ENCODE measurements around the gene ARID3A. TPM values are rescaled to one million over a fixed set of nuclear protein-coding genes. Genes with fewer than 3 reads are reported as not detected.

The ARID3A gene
- polyA plus RNA-seq, 3 donors: 3.6 to 8.2 (median 8.0) TPM

DNA sequence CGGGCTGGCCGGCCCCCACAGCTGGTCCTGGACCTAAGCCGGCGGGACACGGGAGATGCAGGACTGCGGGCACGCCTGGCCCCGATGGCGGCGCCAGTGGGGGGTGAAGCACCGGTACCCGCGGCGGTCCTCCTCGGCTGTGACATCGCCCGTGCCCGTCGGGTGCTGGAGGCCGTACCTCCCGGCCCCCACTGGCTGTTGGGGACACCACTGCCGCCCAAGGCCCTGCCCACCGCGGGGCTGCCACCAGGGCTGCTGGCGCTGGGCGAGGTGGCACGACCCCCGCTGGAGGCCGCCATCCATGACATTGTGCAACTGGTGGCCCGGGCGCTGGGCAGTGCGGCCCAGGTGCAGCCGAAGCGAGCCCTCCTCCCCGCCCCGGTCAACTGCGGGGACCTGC, 77.4 kb downstream of the ARID3A start:
- WGBS, 3 donors: 84 to 87% (median 86%) methylated on average over 35 to 37 of the region's 37 CpGs
- H3K27ac ChIP-seq (ENCODE audit: low read depth, low read length): no peak overlapping the region

DNA sequence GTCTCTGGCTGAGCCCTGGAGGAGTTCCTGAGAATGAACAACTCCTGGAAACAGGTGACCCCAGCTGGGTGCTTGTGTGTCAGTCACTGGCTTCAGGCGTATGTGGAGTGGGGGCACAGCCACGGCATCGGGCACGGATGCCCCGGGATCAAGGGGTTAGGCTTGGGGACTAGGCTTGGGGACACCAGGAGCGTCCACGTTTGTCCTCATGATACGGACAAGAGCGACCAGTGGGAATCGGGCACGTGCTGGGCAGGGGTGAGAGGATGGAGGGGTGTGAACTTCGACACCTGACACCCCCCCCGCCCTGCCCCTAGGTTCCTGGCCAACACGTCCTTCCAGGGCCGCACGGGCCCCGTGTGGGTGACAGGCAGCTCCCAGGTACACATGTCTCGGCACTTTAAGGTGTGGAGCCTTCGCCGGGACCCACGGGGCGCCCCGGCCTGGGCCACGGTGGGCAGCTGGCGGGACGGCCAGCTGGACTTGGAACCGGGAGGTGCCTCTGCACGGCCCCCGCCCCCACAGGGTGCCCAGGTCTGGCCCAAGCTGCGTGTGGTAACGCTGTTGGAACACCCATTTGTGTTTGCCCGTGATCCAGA, 78.5 kb downstream of the ARID3A start:
- H3K27ac ChIP-seq (ENCODE audit: low read depth, low read length): no peak overlapping the region
- WGBS, 3 donors: 59 to 76% (median 74%) methylated on average over 22 to 32 of the region's 32 CpGs

DNA sequence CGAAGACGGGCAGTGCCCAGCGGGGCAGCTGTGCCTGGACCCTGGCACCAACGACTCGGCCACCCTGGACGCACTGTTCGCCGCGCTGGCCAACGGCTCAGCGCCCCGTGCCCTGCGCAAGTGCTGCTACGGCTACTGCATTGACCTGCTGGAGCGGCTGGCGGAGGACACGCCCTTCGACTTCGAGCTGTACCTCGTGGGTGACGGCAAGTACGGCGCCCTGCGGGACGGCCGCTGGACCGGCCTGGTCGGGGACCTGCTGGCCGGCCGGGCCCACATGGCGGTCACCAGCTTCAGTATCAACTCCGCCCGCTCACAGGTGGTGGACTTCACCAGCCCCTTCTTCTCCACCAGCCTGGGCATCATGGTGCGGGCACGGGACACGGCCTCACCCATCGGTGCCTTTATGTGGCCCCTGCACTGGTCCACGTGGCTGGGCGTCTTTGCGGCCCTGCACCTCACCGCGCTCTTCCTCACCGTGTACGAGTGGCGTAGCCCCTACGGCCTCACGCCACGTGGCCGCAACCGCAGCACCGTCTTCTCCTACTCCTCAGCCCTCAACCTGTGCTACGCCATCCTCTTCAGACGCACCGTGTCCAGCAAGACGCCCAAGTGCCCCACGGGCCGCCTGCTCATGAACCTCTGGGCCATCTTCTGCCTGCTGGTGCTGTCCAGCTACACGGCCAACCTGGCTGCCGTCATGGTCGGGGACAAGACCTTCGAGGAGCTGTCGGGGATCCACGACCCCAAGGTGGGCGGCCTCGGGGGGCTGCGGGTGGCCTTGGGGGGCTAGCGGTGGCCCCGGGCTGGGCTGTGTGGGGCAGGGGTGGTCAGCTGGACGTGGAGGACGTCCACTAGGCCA, 79.2 kb downstream of the ARID3A start:
- no peak overlapping the region for H3K27ac ChIP-seq (ENCODE audit: low read depth, low read length)
- WGBS, 3 donors: 87 to 89% (median 89%) methylated on average over 69 to 70 of the region's 70 CpGs

DNA sequence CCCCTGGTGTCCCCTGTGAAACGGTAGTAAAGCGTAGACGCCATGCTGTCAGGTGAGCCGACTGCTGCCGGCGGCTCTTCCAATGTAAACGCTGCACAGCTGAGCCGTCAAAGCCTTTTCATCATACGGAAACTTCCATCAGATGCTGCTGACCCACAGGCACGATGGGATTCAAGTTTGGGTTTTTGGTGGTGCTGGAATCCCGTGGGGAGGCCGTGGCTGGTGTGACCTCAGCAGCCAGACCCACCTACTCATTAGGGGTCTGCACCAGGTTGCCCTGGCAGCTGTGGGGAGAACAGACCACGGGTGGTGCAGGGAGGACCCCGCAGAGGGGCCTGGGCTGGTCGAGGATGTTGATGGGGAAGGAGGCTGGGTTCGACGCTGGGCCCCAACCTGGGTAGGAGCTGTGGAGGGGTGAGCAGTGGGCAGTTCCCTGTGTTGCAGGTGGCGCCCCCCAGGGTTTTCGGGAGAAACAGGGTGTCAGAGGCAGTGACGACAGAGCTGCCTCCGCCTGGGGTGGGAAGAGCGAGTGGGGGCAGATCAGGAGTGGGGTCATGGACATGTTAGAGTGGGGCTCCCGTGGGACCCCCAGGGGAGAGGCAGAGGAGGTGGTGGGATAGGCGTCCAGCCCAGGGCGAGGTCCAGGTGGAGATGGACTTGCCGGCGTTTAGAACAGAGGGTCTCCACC, 81.0 kb downstream of the ARID3A start:
- whole genome bisulfite sequencing, 3 donors: 66 to 84% (median 79%) methylated on average over 26 to 27 of the region's 27 CpGs
- no peak overlapping the region for H3K27ac ChIP-seq (ENCODE audit: low read depth, low read length)

DNA sequence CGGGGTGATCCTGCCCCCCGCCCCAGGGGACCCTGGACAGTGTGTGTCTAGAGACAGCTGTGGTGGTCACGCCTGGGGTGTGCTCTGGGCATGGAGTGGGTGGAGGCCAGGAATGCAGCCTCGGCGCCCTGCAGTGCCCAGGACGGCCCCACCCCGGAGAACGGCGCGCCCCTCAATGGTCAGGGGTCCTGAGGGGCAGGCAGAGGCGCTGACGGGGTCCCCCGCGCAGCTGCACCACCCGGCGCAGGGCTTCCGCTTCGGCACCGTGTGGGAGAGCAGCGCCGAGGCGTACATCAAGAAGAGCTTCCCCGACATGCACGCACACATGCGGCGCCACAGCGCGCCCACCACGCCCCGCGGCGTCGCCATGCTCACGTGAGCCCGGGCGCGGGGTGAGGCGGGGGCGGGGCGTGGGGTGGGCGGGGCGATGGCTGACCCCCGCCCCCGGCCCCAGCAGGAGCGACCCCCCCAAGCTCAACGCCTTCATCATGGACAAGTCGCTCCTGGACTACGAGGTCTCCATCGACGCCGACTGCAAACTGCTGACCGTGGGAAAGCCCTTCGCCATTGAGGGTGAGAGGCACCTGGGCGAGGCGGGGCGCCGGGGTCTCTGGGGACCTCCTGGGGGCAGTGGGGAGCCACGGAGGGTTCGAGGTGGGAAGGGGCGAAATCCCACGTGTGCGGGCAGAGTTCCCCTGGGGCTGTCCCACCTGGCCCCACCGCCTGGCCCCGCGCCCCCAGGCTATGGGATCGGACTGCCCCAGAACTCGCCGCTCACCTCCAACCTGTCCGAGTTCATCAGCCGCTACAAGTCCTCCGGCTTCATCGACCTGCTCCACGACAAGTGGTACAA, 81.8 kb downstream of the ARID3A start:
- H3K27ac ChIP-seq (ENCODE audit: low read depth, low read length): no peak overlapping the region
- WGBS, 3 donors: 92 to 94% (median 93%) methylated on average over 56 to 73 of the region's 73 CpGs

DNA sequence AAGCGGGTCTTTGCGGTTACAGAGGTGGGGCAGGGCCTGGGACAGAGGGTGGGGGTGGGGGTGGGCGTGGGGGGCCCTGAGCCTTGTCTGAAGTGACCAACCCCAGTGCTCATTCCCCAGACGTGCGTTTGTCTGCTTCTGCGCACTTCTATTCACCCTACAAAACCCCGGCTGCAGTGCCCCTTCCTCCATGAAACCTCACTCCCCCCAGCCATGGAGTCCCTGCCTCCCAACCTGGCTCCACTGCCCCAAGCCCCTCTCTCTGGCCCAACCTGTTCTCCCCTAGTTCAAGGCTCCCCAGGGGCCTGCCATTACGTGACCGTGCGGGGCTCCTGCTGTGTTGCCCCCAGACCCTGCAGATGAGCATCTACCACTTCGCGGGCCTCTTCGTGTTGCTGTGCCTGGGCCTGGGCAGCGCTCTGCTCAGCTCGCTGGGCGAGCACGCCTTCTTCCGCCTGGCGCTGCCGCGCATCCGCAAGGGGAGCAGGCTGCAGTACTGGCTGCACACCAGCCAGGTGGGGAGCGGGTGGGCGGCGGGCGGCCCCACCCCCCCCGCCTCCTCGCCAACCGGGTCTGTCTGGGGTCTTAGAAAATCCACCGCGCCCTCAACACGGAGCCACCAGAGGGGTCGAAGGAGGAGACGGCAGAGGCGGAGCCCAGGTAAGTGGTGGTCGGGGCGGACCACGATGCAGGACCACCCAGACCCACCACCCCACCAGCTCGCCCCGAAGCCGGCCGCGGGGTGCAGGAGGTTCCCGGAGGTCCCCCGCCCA, 82.6 kb downstream of the ARID3A start:
- WGBS, 3 donors: 90 to 95% (median 91%) methylated on average over 38 to 45 of the region's 45 CpGs
- no peak overlapping the region for H3K27ac ChIP-seq (ENCODE audit: low read depth, low read length)

DNA sequence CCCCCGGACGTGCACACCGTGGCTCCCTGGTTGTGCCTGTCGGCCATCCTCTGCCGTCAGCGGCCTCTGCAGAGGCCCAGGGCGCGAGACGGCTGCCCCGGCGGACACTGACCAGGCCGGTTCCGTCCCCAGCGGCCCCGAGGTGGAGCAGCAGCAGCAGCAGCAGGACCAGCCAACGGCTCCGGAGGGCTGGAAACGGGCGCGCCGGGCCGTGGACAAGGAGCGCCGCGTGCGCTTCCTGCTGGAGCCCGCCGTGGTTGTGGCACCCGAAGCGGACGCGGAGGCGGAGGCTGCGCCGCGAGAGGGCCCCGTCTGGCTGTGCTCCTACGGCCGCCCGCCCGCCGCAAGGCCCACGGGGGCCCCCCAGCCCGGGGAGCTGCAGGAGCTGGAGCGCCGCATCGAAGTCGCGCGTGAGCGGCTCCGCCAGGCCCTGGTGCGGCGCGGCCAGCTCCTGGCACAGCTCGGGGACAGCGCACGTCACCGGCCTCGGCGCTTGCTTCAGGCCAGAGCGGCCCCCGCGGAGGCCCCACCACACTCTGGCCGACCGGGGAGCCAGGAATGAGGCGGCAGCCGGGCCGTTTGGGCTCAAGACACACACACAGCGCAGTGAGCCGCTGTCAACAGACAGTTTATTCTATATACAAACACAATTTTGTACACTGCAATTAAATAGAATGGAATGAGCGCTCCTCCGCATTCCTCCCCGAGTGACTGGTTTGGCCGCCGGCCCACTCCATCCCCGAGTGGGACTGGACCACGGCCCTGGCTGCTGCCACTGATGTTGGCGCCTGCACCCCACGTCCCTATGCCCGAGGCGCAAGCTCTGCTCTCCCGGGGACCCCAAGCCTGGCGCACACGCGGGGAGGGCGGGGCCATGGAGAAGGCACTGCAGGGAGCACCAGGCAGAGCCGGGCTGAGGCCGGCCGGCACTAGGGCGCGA, 83.5 kb downstream of the ARID3A start:
- 62 to 86% (median 69%) methylated on average over 78 to 92 of the region's 92 CpGs for WGBS, 3 donors
- H3K27ac ChIP-seq (ENCODE audit: low read depth, low read length): no peak overlapping the region

DNA sequence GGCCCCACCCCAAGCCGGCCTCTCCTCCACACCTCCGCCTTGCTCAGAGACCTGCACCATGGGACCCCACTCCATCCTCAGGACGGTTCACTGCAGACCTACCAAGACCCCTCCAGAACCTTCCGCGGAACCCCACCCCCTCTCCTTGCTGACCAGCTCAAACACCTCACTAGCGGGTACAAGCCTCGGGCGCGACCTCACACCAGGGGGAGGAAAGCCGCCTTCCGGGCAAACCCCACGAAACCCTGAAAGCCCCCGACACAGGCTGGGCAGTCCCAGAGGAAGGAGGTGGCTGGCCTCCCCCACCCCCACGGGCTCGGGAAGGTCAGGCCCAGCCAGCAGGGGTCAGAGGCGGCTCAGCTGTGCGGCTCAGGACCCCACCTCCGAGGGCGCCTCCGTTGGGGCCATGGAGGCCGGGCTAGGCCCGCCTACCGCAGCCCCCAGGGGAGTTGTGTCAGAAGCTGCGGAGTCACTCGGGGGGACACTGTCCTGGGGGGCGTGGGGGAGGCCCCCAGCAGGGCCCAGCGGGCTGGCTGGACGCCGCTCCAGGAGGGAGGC, 84.2 kb downstream of the ARID3A start:
- H3K27ac ChIP-seq (ENCODE audit: low read depth, low read length): no peak overlapping the region
- 77 to 81% (median 77%) methylated on average over 20 to 29 of the region's 29 CpGs for WGBS, 3 donors

DNA sequence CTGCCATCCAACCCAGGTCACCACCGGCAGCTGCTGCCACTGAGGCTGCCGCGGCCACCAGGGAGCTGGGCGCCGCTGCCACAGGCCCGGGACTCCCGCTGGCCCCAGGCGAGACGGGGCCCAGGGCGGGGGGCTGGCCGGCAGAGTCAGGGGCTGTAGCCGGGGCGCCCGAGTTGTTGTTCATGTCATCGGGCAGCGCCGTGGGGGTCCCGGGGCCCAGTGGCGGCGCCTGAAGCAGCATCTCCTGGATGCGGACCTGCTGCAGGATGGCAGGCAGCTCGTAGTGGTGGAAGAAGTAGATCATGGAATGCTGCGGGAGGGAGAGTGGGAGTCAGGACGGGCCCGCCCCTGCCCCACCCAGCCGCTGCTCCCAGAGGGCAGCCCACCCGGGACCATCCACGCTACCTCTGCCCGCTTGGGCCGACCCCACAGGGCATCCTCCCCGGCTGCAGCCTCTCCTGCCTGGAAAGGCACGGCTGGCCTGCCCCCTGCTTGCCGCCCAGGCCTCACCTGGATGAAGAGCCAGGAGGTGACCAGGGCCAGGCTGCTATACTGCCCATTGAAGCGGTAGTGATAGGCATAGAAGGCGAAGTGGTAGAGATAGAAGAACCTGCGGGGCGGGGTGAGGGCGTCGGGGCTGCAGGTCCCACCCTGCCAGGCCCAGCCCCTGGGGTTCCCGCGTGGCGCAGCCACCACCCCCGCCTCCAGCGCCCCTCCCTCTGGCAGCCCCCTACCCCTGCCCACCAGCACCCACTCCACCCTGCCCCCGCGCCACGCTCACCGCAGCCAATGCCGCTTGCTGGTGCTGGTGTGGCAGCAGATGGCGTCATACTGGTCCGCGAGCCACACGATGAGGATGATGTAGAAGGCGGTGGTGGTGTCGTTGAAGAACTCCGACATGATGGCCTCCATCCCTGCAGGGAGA, 85.0 kb downstream of the ARID3A start:
- 91 to 96% (median 93%) methylated on average over 52 to 56 of the region's 56 CpGs for WGBS, 3 donors
- H3K27ac ChIP-seq (ENCODE audit: low read depth, low read length): no peak overlapping the region

DNA sequence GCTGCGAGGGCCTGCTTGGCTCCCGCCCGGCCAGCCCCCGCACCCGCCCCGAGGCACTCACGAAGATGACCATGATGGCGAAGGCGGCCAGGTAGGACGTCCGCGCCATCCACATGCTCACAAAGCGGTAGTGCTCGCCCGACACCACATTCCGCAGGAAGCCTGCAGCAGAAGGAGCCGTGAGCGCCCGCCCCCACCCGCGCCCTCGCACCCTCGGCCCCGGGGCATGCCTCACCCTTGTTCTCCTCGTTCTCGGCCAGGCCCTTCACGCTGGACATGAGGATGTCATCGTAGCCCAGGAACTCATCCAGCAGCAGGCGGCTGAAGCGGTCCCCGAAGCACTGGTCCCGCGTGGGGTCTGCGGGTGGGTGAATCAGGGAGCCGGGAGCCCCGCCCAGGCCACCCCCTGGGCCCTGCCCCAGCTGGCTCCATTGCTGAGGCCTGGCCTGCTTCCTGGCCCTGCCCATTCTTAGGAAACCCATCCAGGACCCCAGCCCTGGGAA, 86.0 kb downstream of the ARID3A start:
- 91 to 96% (median 93%) methylated on average over 35 to 36 of the region's 36 CpGs for WGBS, 3 donors
- no peak overlapping the region for H3K27ac ChIP-seq (ENCODE audit: low read depth, low read length)

DNA sequence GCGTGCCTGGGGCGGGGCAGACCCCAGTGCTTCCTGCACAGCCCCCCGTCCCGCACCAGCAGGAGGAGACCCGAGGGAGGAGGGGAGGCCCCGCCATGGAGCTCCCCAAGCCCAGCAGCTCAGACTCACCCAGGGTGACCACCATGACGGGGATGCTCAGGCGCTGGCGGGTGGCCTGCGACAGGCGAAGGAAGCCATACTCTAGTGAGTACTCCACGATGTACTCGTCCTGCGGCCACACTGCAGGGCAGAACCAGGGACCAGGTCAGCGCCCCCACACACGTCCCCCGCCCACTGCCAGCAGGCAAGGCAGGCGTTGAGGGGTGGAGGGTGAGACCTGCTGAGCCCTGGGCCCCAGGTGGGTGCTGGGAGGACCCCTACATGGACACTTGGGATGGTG, 86.5 kb downstream of the ARID3A start:
- no peak overlapping the region for H3K27ac ChIP-seq (ENCODE audit: low read depth, low read length)
- WGBS, 3 donors: 91 to 95% (median 93%) methylated on average over 16 to 18 of the region's 18 CpGs

DNA sequence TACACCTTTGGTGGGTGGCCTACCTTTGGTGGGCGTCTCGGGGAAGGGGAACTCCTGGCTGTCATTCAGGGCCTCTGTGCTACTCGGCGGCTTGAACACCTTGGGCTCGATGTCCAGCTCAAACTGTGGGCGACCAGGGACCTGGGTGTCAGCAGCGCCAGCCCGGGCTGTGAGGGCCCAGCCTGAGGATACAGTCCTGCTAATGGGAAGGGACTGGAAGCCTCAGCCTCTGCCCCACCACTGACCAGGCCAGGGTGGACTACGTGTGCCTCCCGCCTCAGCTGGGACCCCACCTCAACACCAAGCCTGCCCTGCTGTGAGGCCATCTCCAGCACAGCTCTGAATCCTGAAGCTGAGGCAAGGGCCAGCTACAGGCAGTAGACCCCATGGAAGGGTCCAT, 87.4 kb downstream of the ARID3A start:
- WGBS, 3 donors: 89 to 93% (median 93%) methylated on average over 10 of the region's 10 CpGs
- no peak overlapping the region for H3K27ac ChIP-seq (ENCODE audit: low read depth, low read length)

DNA sequence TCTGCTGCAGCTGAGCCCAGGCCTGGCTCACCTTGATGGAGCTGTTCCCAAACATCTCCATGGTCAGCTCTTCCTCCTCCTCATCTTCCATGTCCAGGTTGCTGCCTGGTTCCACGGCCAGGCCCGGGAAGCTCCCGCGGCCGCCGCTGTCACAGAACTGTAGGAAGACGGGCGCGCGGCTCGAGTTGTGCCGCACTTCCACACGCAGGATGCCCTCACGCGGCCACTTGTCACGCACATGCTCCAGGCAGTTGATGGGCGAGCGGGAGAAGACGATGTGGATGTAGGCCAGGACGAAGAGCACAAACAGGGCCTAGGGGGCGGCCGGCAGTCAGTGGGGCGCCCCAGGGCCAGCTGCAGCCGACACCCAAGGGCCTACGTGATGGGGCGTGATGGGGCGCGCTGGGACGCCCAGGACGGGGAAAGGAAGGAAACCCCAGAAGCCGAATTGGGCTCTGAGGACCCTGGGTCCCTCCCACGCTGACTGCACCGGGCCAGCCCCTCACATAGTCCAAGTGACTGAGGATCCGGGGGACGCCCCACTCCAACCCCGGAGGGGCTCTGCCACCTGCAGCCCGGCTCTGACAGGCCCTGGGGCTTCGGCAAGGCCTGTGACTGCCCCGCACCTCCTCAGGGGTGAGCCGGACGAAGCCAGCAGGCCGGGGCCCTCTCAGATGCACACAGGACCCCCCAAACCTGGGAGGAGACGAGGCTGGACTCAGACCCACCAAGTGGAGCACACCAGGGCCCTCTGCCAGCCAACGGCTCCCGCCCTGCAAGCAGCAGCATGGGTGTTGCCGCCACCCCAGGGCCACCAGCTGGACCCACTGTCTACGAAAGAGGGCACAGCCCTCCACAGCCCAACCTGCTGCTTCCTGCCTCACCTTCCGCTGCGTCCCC, 88.6 kb downstream of the ARID3A start:
- no peak overlapping the region for H3K27ac ChIP-seq (ENCODE audit: low read depth, low read length)
- 93 to 95% (median 94%) methylated on average over 44 to 49 of the region's 49 CpGs for WGBS, 3 donors

DNA sequence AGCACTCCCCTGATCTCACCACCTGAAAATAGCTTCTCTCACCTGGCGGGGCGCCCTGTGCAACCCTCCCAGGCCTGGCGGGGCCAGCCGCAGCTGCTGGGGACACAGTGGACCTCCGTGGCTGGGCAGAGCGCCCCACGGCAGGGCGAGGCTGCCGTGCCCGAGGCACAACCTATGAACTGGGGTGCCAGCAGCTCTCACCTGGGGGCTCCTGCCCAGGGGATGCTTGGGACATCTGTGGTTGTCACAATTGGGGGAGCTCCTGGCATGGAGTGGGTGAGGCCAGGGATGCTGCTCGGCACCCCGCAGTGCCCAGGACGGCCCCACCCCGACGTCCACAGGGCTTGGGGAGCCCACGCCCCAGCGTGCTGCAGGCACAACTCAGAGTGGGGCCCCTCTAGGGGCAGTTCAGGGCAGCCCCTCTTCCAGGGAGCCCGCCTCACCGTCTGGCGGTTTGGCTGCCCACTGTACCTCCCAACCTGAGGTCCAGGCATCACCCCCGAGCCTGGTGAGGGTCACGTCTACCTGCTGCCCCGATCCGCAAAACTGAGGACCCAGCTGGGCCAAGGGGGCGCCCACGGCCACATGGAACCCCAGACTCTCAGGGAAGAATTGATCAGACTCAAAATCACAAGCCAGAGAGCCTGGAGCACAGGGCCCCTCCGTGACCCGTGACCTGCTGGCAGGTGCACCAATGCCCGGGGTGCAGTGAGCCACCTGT, 89.4 kb downstream of the ARID3A start:
- 86 to 90% (median 89%) methylated on average over 24 to 29 of the region's 29 CpGs for WGBS, 3 donors
- no peak overlapping the region for H3K27ac ChIP-seq (ENCODE audit: low read depth, low read length)
